Measurements from ENCODE around the gene GULP1. TPM values are rescaled to one million over a fixed set of nuclear protein-coding genes. Genes with fewer than 3 reads are reported as not detected.

The GULP1 gene
- total RNA-seq, 4 donors from 2014 or later = 6.4 to 44.1 (median 25.4) TPM

- WGBS, 2 donors (ENCODE audit: low coverage in 1 of 2) = 57 to 74% methylated on average over 1 of the region's 1 CpG
- H3K9me3 ChIP-seq = no peaks in the 10 kb centered on the region
- intact Hi-C loops (cut with DNase I; ENCODE audit: low total_unique reads) = no loop called here
These were observed 149.7 kb downstream of the GULP1 start for GRCh38 chr2:188441288-188441947.

GRCh38 chr2:188443207-188443606 lies 151.5 kb downstream of the GULP1 start:
- H3K9me3 ChIP-seq = no peaks in the 10 kb centered on the region
- in situ Hi-C loops (cut with MboI; ENCODE audit: low pct_ligation_motif_present in 1 of 4, low pct_unique_long_range_greater_than_20kb in 1 of 4, low sequenced_read_pairs in 3 of 4) = no loop called here

More at GRCh38 chr2:188441288-188441947, 149.7 kb downstream of the GULP1 start:
- in situ Hi-C loops (cut with MboI; ENCODE audit: low pct_ligation_motif_present in 1 of 4, low pct_unique_long_range_greater_than_20kb in 1 of 4, low sequenced_read_pairs in 3 of 4) = no loop called here
- Histone ChIP-seq H3K4me3 (no peak overlapping the region), H3K36me3 (no peaks in the 10 kb centered on the region), H3K27me3 (no peaks in the 10 kb centered on the region), H3K4me1 (no peaks in the 10 kb centered on the region), H3K27ac (no peak overlapping the region)
- DNase-seq = no peak
- no peak for TF ChIP-seq POLR2A (IDR thresholded peaks at IDR 0.05)
- no peak for TF ChIP-seq EP300 (IDR thresholded peaks at IDR 0.05; ENCODE audit: low read depth)
- no peak for TF ChIP-seq CTCF (IDR thresholded peaks at IDR 0.05)
- no peak for TF ChIP-seq POLR2AphosphoS5 (IDR thresholded peaks at IDR 0.05)

GRCh38 chr2:188444106-188444835 lies 152.6 kb downstream of the GULP1 start:
- 81 to 89% methylated on average over 3 of the region's 3 CpGs for WGBS, 2 donors (ENCODE audit: low coverage in 1 of 2)
- in situ Hi-C loops (cut with MboI; ENCODE audit: low pct_ligation_motif_present in 1 of 4, low pct_unique_long_range_greater_than_20kb in 1 of 4, low sequenced_read_pairs in 3 of 4) = no loop called here
- H3K36me3 ChIP-seq = no peaks in the 10 kb centered on the region
- DNase-seq = no peak
- no peaks in the 10 kb centered on the region for H3K27me3 ChIP-seq
- no peaks in the 10 kb centered on the region for H3K9me3 ChIP-seq
- no peak overlapping the region for H3K4me3 ChIP-seq
- no peak overlapping the region for H3K27ac ChIP-seq
- intact Hi-C loops (cut with DNase I; ENCODE audit: low total_unique reads) = no loop called here
- TF ChIP-seq POLR2A (IDR thresholded peaks at IDR 0.05) (no peak), CTCF (IDR thresholded peaks at IDR 0.05) (no peak), EP300 (IDR thresholded peaks at IDR 0.05; ENCODE audit: low read depth) (no peak), POLR2AphosphoS5 (IDR thresholded peaks at IDR 0.05) (no peak)
- H3K4me1 ChIP-seq = no peaks in the 10 kb centered on the region

More at GRCh38 chr2:188443207-188443606, 151.5 kb downstream of the GULP1 start:
- TF ChIP-seq EP300 (IDR thresholded peaks at IDR 0.05; ENCODE audit: low read depth) (no peak), POLR2AphosphoS5 (IDR thresholded peaks at IDR 0.05) (no peak), CTCF (IDR thresholded peaks at IDR 0.05) (no peak), POLR2A (IDR thresholded peaks at IDR 0.05) (no peak)
- no peak for DNase-seq
- Histone ChIP-seq H3K27me3 (no peaks in the 10 kb centered on the region), H3K4me3 (no peak overlapping the region), H3K36me3 (no peaks in the 10 kb centered on the region), H3K27ac (no peak overlapping the region), H3K4me1 (no peaks in the 10 kb centered on the region)
- intact Hi-C loops (cut with DNase I; ENCODE audit: low total_unique reads) = no loop called here
- 56 to 62% methylated on average over 3 of the region's 3 CpGs for WGBS, 2 donors (ENCODE audit: low coverage in 1 of 2)

- DNase-seq = no peak
- in situ Hi-C loops (cut with MboI; ENCODE audit: low pct_ligation_motif_present in 1 of 4, low pct_unique_long_range_greater_than_20kb in 1 of 4, low sequenced_read_pairs in 3 of 4) = no loop called here
These were observed 157.9 kb downstream of the GULP1 start for GRCh38 chr2:188449561-188449960.

More at GRCh38 chr2:188449561-188449960, 157.9 kb downstream of the GULP1 start:
- WGBS, 2 donors (ENCODE audit: low coverage in 1 of 2) = 79 to 80% methylated on average over 1 of the region's 1 CpG
- Histone ChIP-seq H3K27ac (no peak overlapping the region), H3K4me1 (no peaks in the 10 kb centered on the region), H3K4me3 (no peak overlapping the region), H3K9me3 (no peaks in the 10 kb centered on the region), H3K36me3 (no peaks in the 10 kb centered on the region), H3K27me3 (no peaks in the 10 kb centered on the region)
- intact Hi-C loops (cut with DNase I; ENCODE audit: low total_unique reads) = no loop called here
- TF ChIP-seq POLR2A (IDR thresholded peaks at IDR 0.05) = no peak
- TF ChIP-seq EP300 (IDR thresholded peaks at IDR 0.05; ENCODE audit: low read depth) = no peak
- no peak for TF ChIP-seq CTCF (IDR thresholded peaks at IDR 0.05)
- no peak for TF ChIP-seq POLR2AphosphoS5 (IDR thresholded peaks at IDR 0.05)
